Measurements from ENCODE around the gene CALML6. TPM values are rescaled to one million over a fixed set of nuclear protein-coding genes. Genes with fewer than 3 reads are reported as not detected.
A peak's percentile ranks its signal among the peaks of the same experiment; 100 is the strongest.

The CALML6 gene
- total RNA-seq, 2 donors from 2014 or later, result 1.0 to 4.3 TPM

GRCh38 chr1:1941868-1942752, 27.1 kb downstream of the CALML6 start:
- no peak overlapping the region for H3K4me3 ChIP-seq
- H3K36me3 ChIP-seq (replicated peaks in 1 of 2; ENCODE audit: insufficient read depth in 1 of 2, low read depth in 2 of 2), result no peaks in the 10 kb centered on the region
- TF ChIP-seq CTCF (IDR thresholded peaks at IDR 0.05) (no peak), POLR2A (IDR thresholded peaks at IDR 0.05) (no peak)
- H3K27ac ChIP-seq, result no peak overlapping the region
- WGBS, 2 donors, result 70 to 90% methylated on average over 10 to 33 of the region's 39 CpGs
- H3K4me1 ChIP-seq, result peaks cover 7% of the 10 kb centered on the region
- H3K27me3 ChIP-seq, result no peaks in the 10 kb centered on the region
- ATAC-seq, result no peak
- H3K9me3 ChIP-seq, result no peaks in the 10 kb centered on the region
- no peak for DNase-seq
- intact Hi-C loops (cut with DNase I), result no loop called here

GRCh38 chr1:1942753-1943656, 27.9 kb downstream of the CALML6 start:
- H3K9me3 ChIP-seq, result no peaks in the 10 kb centered on the region
- no peaks in the 10 kb centered on the region for H3K36me3 ChIP-seq (replicated peaks in 1 of 2; ENCODE audit: insufficient read depth in 1 of 2, low read depth in 2 of 2)
- peaks cover 7% of the 10 kb centered on the region for H3K4me1 ChIP-seq
- H3K27me3 ChIP-seq, result no peaks in the 10 kb centered on the region
- H3K4me3 ChIP-seq, result no peak overlapping the region
- 83% methylated on average over 11 to 40 of the region's 45 CpGs for WGBS, 2 donors
- intact Hi-C loops (cut with DNase I), result no loop called here
- no peak overlapping the region for H3K27ac ChIP-seq
- TF ChIP-seq CTCF (IDR thresholded peaks at IDR 0.05) (no peak), POLR2A (IDR thresholded peaks at IDR 0.05) (no peak)
- DNase-seq (no peak), ATAC-seq (no peak)

- intact Hi-C loops (cut with DNase I), result no loop called here
- ATAC-seq (peak; percentile 84), DNase-seq (peak; percentile 45 to 88 (median 74))
- no peaks in the 10 kb centered on the region for H3K9me3 ChIP-seq
- H3K36me3 ChIP-seq (replicated peaks in 1 of 2; ENCODE audit: insufficient read depth in 1 of 2, low read depth in 2 of 2), result no peaks in the 10 kb centered on the region
- H3K4me3 ChIP-seq, result no peak overlapping the region
- peaks cover 7% of the 10 kb centered on the region for H3K4me1 ChIP-seq
- TF ChIP-seq CTCF (IDR thresholded peaks at IDR 0.05), result peak; percentile 68 to 93 (median 84)
- no peak for TF ChIP-seq POLR2A (IDR thresholded peaks at IDR 0.05)
- H3K27ac ChIP-seq, result no peak overlapping the region
- 6 to 15% methylated on average over 11 to 36 of the region's 37 CpGs for WGBS, 2 donors
- no peaks in the 10 kb centered on the region for H3K27me3 ChIP-seq
Observed at GRCh38 chr1:1943834-1944570, 28.9 kb downstream of the CALML6 start.

GRCh38 chr1:1945782-1946393, 30.8 kb downstream of the CALML6 start:
- intact Hi-C loops (cut with DNase I), result loop anchor here (5.0 kb wide), 1 partner anchor 96 kb away; no protein-coding TSS in a partner anchor
- H3K27me3 ChIP-seq, result no peaks in the 10 kb centered on the region
- H3K27ac ChIP-seq, result no peak overlapping the region
- TF ChIP-seq CTCF (IDR thresholded peaks at IDR 0.05) (no peak), POLR2A (IDR thresholded peaks at IDR 0.05) (no peak)
- ATAC-seq (no peak), DNase-seq (no peak)
- no peaks in the 10 kb centered on the region for H3K9me3 ChIP-seq
- no peak overlapping the region for H3K4me3 ChIP-seq
- no peaks in the 10 kb centered on the region for H3K36me3 ChIP-seq (replicated peaks in 1 of 2; ENCODE audit: insufficient read depth in 1 of 2, low read depth in 2 of 2)
- 70 to 79% methylated on average over 29 of the region's 29 CpGs for WGBS, 2 donors
- H3K4me1 ChIP-seq, result peaks cover 7% of the 10 kb centered on the region

Data from body of pancreas (tissue), 4 donors.